ENCODE data around the gene FRMPD4.

DNA sequence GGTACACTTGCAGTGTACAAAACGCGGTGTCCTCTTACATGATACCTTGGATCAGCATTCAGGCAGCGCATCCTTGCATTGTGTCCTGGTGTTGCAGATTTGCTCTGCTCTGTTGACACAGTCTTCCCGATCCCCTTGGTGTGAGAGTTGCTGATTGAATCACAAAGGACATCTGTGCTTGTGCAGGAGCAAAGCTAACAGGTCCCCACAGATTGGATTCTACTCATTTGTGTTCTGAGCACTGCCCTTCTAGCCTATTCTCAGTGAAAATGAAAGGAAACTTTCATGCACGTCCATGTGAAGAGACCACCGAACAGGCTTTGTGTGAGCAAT, 171.4 kb downstream of the FRMPD4 start:
- TF ChIP-seq, protein P1, sequence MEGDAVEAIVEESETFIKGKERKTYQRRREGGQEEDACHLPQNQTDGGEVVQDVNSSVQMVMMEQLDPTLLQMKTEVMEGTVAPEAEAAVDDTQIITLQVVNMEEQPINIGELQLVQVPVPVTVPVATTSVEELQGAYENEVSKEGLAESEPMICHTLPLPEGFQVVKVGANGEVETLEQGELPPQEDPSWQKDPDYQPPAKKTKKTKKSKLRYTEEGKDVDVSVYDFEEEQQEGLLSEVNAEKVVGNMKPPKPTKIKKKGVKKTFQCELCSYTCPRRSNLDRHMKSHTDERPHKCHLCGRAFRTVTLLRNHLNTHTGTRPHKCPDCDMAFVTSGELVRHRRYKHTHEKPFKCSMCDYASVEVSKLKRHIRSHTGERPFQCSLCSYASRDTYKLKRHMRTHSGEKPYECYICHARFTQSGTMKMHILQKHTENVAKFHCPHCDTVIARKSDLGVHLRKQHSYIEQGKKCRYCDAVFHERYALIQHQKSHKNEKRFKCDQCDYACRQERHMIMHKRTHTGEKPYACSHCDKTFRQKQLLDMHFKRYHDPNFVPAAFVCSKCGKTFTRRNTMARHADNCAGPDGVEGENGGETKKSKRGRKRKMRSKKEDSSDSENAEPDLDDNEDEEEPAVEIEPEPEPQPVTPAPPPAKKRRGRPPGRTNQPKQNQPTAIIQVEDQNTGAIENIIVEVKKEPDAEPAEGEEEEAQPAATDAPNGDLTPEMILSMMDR (IDR thresholded peaks at IDR 0.05), result no peak
- no peak for TF ChIP-seq POLR2A (IDR thresholded peaks at IDR 0.05)

Data from lower leg skin (tissue), 3 donors.